Caco-2 (cell line): Measurements from ENCODE around the gene IKBKE. TPM values are rescaled to one million over a fixed set of nuclear protein-coding genes. Genes with fewer than 3 reads are reported as not detected.

Source experiments
- BruUV-seq: library from RNA; stranded (reverse); fragments of 400-500 nt; replicated peaks from 2 replicates; lab custom pipeline; 2021; lab: Mats Ljungman, UMichigan
- CTCF ChIA-PET: fragments of 300-600 bp; sonication (Branson Sonifier 250); formaldehyde crosslinking; loops from one replicate; lab custom pipeline; 2022; ENCODE audit warnings: antibody characterized with exemption; lab: Charles Lee
- POLR2A ChIA-PET: fragments of 300-600 bp; sonication (Branson Sonifier 250); formaldehyde crosslinking; loops from one replicate; lab custom pipeline; 2022; ENCODE audit warnings: antibody characterized with exemption; lab: Charles Lee
- DNase-seq, 2 experiments: peaks; one replicate each; pipeline versions ENCODE4 v3.0.0 to v3.0.0-alpha.2; 2020 to 2022
- H3K27me3 ChIP-seq: replicated peaks from 2 replicates; pipeline ENCODE4 v1.6.0; 2011; ENCODE audit warnings: low read length; ENCODE audit not compliant: control insufficient read depth, insufficient read depth
- H3K36me3 ChIP-seq: 2 replicates; pipeline ENCODE4 v1.5.1; 2011; ENCODE audit warnings: low read length; ENCODE audit not compliant: control insufficient read depth, insufficient read depth
- H3K4me1 ChIP-seq: fragments of 250-450 bp; sonication (Bioruptor Pico); 2 replicates; pipeline ENCODE4 v1.5.1; 2020; ENCODE audit warnings: mild to moderate bottlenecking
- H3K4me3 ChIP-seq: 2 replicates; pipeline ENCODE4 v1.5.1; 2011; ENCODE audit warnings: low read depth, mild to moderate bottlenecking, control low read depth, low read length
- H3K9me3 ChIP-seq: fragments of 250-450 bp; sonication (Bioruptor Pico); 2 replicates; pipeline ENCODE4 v1.5.1; 2020; ENCODE audit warnings: mild to moderate bottlenecking, moderate library complexity
- H3K27ac Mint-ChIP-seq: one replicate; pipeline ENCODE4 v1.8.0; 2022; ENCODE audit warnings: mixed read lengths; ENCODE audit not compliant: unreplicated experiment
- H3K27me3 Mint-ChIP-seq: one replicate; pipeline ENCODE4 v1.8.0; 2022; ENCODE audit warnings: mixed read lengths; ENCODE audit not compliant: insufficient read depth, unreplicated experiment
- H3K36me3 Mint-ChIP-seq: one replicate; pipeline ENCODE4 v1.8.0; 2022; ENCODE audit warnings: mild to moderate bottlenecking, mixed read lengths; ENCODE audit not compliant: insufficient read depth, unreplicated experiment
- H3K4me1 Mint-ChIP-seq: one replicate; pipeline ENCODE4 v1.8.0; 2022; ENCODE audit warnings: low read depth, mixed read lengths; ENCODE audit not compliant: unreplicated experiment
- H3K4me3 Mint-ChIP-seq: one replicate; pipeline ENCODE4 v1.8.0; 2022; ENCODE audit warnings: mild to moderate bottlenecking, moderate library complexity, mixed read lengths; ENCODE audit not compliant: unreplicated experiment
- H3K9me3 Mint-ChIP-seq: one replicate; pipeline ENCODE4 v1.8.0; 2022; ENCODE audit warnings: mixed read lengths; ENCODE audit not compliant: unreplicated experiment
- intact Hi-C: fragments of 100-400 bp; cut with micrococcal nuclease; formaldehyde crosslinking; loops from one replicate; pipeline ENCODE4 v1.10.0; 2022; ENCODE audit not compliant: unreplicated experiment
- total RNA-seq: library from RNA; stranded (reverse); gene quantifications from 2 replicates; pipeline ENCODE4 v1.2.3, GENCODE V29; 2022
- TF ChIP-seq, protein P1 (sequence below), 2 experiments: fragments of 200-600 bp in 1 of 2; IDR thresholded peaks; 1 replicate in 1 of 2; 2 replicates in 1 of 2; pipeline versions ENCODE4 v1.5.1 to v1.8.0; 2011 to 2022; ENCODE audit warnings: antibody characterized with exemption in 1 of 2, control low read depth in 1 of 2, inconsistent platforms in 1 of 2, low read depth in 1 of 2, low read length in 1 of 2, mild to moderate bottlenecking in 1 of 2, moderate library complexity in 1 of 2; ENCODE audit not compliant: insufficient read depth in 1 of 2, severe bottlenecking in 1 of 2, unreplicated experiment in 1 of 2

Gene IKBKE
- total RNA-seq, 1 experiment from 2014 or later, result 9.0 TPM

- Mint-ChIP-seq H3K4me1 (no peaks in the 10 kb centered on the region), H3K9me3 (no peaks in the 10 kb centered on the region), H3K27me3 (no peaks in the 10 kb centered on the region), H3K27ac (no peak overlapping the region), H3K4me3 (no peak overlapping the region), H3K36me3 (peaks cover 4% of the 10 kb centered on the region)
- no TSS peak for BruUV-seq
- DNase-seq, result no peak
- ChIA-PET POLR2A (no interaction called here), CTCF (interaction anchor here (0.7 to 1.6 kb wide), 5 partner anchors 8 to 106 kb away, joined by 3 to 28 read pairs (median 10); partner anchors contain the start of gene IKBKE)
- TF ChIP-seq, protein P1, sequence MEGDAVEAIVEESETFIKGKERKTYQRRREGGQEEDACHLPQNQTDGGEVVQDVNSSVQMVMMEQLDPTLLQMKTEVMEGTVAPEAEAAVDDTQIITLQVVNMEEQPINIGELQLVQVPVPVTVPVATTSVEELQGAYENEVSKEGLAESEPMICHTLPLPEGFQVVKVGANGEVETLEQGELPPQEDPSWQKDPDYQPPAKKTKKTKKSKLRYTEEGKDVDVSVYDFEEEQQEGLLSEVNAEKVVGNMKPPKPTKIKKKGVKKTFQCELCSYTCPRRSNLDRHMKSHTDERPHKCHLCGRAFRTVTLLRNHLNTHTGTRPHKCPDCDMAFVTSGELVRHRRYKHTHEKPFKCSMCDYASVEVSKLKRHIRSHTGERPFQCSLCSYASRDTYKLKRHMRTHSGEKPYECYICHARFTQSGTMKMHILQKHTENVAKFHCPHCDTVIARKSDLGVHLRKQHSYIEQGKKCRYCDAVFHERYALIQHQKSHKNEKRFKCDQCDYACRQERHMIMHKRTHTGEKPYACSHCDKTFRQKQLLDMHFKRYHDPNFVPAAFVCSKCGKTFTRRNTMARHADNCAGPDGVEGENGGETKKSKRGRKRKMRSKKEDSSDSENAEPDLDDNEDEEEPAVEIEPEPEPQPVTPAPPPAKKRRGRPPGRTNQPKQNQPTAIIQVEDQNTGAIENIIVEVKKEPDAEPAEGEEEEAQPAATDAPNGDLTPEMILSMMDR (IDR thresholded peaks at IDR 0.05; ENCODE audit: insufficient read depth in 1 of 2, low read depth in 1 of 2, low read length in 1 of 2, severe bottlenecking in 1 of 2, unreplicated experiment in 1 of 2), result no peak
- no peaks in the 10 kb centered on the region; the same call in 1 of the 2 replicates for H3K36me3 ChIP-seq
- no peaks in the 10 kb centered on the region for H3K4me1 ChIP-seq
- no peaks in the 10 kb centered on the region for H3K9me3 ChIP-seq
- no peak overlapping the region for H3K4me3 ChIP-seq
- intact Hi-C loops, result loop anchor here (1.0 kb wide), 1 partner anchor 105 kb away; no protein-coding TSS in a partner anchor
- H3K27me3 ChIP-seq, result no peaks in the 10 kb centered on the region
These were observed 8.5 kb downstream of the IKBKE start for GRCh38 chr1:206478746-206479145.

DNA sequence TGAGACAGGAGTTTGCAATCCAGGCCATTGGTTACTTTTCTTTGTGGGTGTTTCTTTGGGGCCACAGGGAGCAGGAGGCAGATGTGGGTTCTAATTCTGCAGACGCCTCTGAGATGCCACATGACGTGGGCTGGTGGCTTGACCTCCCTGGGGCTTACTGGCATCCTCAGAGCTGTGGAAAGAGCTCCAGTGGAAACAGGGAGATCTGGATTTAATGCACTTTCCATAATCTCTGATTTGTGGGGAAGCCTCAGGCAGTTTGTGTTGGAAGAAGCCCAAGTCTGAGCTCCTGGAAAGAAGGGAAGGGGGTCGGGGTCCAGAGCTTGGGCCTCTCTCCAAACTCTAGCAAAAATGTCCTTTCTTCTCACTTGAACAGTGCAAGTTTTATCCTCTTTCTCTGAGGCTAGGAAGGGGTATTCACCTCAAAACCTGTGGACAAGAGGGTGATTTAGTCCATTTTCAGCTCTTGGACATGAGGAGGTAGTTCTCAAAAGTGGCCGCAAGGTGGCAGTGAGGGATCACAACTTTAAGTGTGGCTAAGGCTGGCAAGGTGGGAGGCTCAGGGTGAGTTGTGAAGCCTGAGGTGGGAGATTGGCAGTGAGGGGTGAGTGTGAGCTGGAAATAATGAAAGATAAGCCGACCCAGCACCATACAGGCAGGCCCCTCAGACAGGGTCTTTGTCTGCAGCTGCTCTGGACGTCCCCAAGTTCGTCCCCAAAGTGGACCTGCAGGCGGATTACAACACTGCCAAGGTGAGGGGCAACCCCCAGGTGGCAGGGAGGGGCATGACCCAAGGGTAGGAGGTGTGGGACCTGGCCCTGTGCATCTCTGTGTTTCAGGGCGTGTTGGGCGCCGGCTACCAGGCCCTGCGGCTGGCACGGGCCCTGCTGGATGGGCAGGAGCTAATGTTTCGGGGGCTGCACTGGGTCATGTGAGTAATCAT, 9.2 kb downstream of the IKBKE start:
- ChIA-PET CTCF (interaction anchor here (0.6 to 1.6 kb wide), 14 partner anchors 9 to 1220 kb away, joined by 3 to 28 read pairs (median 3); partner anchors contain the start of genes EIF2D and IKBKE), POLR2A (no interaction called here)
- no peaks in the 10 kb centered on the region for H3K27me3 Mint-ChIP-seq
- DNase-seq, result peak; percentile 65 to 68
- no TSS peak for BruUV-seq
- Histone ChIP-seq H3K4me3 (no peak overlapping the region), H3K36me3 (no peaks in the 10 kb centered on the region; the same call in 1 of the 2 replicates), H3K4me1 (no peaks in the 10 kb centered on the region), H3K9me3 (no peaks in the 10 kb centered on the region), H3K27me3 (no peaks in the 10 kb centered on the region)
- H3K4me3 Mint-ChIP-seq, result no peak overlapping the region
- H3K9me3 Mint-ChIP-seq, result no peaks in the 10 kb centered on the region
- TF ChIP-seq, protein P1 (IDR thresholded peaks at IDR 0.05; ENCODE audit: insufficient read depth in 1 of 2, low read depth in 1 of 2, low read length in 1 of 2, severe bottlenecking in 1 of 2, unreplicated experiment in 1 of 2), result peak; percentile 83 to 85
- no peaks in the 10 kb centered on the region for H3K4me1 Mint-ChIP-seq
- intact Hi-C loops, result loop anchor here (1.0 kb wide), 1 partner anchor 104 kb away; no protein-coding TSS in a partner anchor
- no peak overlapping the region for H3K27ac Mint-ChIP-seq
- H3K36me3 Mint-ChIP-seq, result peaks cover 4% of the 10 kb centered on the region

- H3K27me3 ChIP-seq, result no peaks in the 10 kb centered on the region
- ChIA-PET CTCF (interaction anchor here (1.1 to 1.6 kb wide), 3 partner anchors 16 to 132 kb away, joined by 3 to 6 read pairs (median 5); partner anchors contain the start of gene EIF2D), POLR2A (no interaction called here)
- no peaks in the 10 kb centered on the region; the same call in 1 of the 2 replicates for H3K36me3 ChIP-seq
- TF ChIP-seq, protein P1 (IDR thresholded peaks at IDR 0.05; ENCODE audit: insufficient read depth in 1 of 2, low read depth in 1 of 2, low read length in 1 of 2, severe bottlenecking in 1 of 2, unreplicated experiment in 1 of 2), result no peak
- no peaks in the 10 kb centered on the region for H3K27me3 Mint-ChIP-seq
- BruUV-seq, result no TSS peak
- no peaks in the 10 kb centered on the region for H3K4me1 Mint-ChIP-seq
- H3K9me3 ChIP-seq, result no peaks in the 10 kb centered on the region
- no peak overlapping the region for H3K4me3 ChIP-seq
- peaks cover 4% of the 10 kb centered on the region for H3K36me3 Mint-ChIP-seq
- H3K27ac Mint-ChIP-seq, result no peak overlapping the region
- no peak for DNase-seq
- H3K4me3 Mint-ChIP-seq, result no peak overlapping the region
- H3K4me1 ChIP-seq, result no peaks in the 10 kb centered on the region
- intact Hi-C loops, result no loop called here
- no peaks in the 10 kb centered on the region for H3K9me3 Mint-ChIP-seq
These were observed 9.9 kb downstream of the IKBKE start for GRCh38 chr1:206480211-206480610.
